GM23248 (cell line): ENCODE results near the gene SLC35D2. TPM values are rescaled to one million over a fixed set of nuclear protein-coding genes. Genes with fewer than 3 reads are reported as not detected.

Experiments used
- DNase-seq: peaks from one replicate; pipeline ENCODE4 v3.0.0-alpha.2; 2015
- H2AFZ ChIP-seq: fragments of 200-600 bp; sonication (generic); 2 replicates; pipeline ENCODE4 v1.6.1; 2016; ENCODE audit warnings: antibody characterized with exemption
- H3F3A ChIP-seq: fragments of 200-600 bp; sonication (generic); 2 replicates; pipeline ENCODE4 v1.6.1; 2016; ENCODE audit warnings: mild to moderate bottlenecking, antibody characterized with exemption, mixed run types; ENCODE audit not compliant: insufficient read depth
- H3K27ac ChIP-seq: fragments of 200-600 bp; sonication (generic); 2 replicates; pipeline ENCODE4 v1.5.1; 2016; ENCODE audit warnings: mild to moderate bottlenecking
- H3K27me3 ChIP-seq: fragments of 200-600 bp; sonication (generic); replicated peaks from 2 replicates; pipeline ENCODE4 v1.6.1; 2016; ENCODE audit warnings: mild to moderate bottlenecking; ENCODE audit not compliant: insufficient read depth
- H3K36me3 ChIP-seq: fragments of 200-600 bp; sonication (generic); 2 replicates; pipeline ENCODE4 v1.6.1; 2016; ENCODE audit warnings: low read depth, mild to moderate bottlenecking
- H3K4me1 ChIP-seq: fragments of 200-600 bp; sonication (generic); 2 replicates; pipeline ENCODE4 v1.6.1; 2016; ENCODE audit warnings: mild to moderate bottlenecking; ENCODE audit not compliant: insufficient read depth
- H3K4me2 ChIP-seq: fragments of 200-600 bp; sonication (generic); one replicate; pipeline ENCODE4 v1.6.1; 2016; ENCODE audit warnings: mild to moderate bottlenecking; ENCODE audit not compliant: unreplicated experiment
- H3K4me3 ChIP-seq: fragments of 200-600 bp; sonication (generic); 2 replicates; pipeline ENCODE4 v1.5.1; 2016; ENCODE audit warnings: mild to moderate bottlenecking
- H3K79me2 ChIP-seq: fragments of 200-600 bp; sonication (generic); 2 replicates; pipeline ENCODE4 v1.6.1; 2016; ENCODE audit warnings: mild to moderate bottlenecking; ENCODE audit not compliant: insufficient read depth
- H3K9ac ChIP-seq: fragments of 200-600 bp; sonication (generic); 2 replicates; pipeline ENCODE4 v1.6.1; 2016; ENCODE audit warnings: mild to moderate bottlenecking
- H3K9me2 ChIP-seq: fragments of 200-600 bp; sonication (generic); 2 replicates; pipeline ENCODE4 v1.6.1; 2016; ENCODE audit warnings: mixed run types, mild to moderate bottlenecking, moderate library complexity; ENCODE audit not compliant: insufficient read depth
- H3K9me3 ChIP-seq: fragments of 200-600 bp; sonication (generic); one replicate; pipeline ENCODE4 v1.6.1; 2017; ENCODE audit warnings: low read depth
- H4K20me1 ChIP-seq: fragments of 200-600 bp; sonication (generic); 2 replicates; pipeline ENCODE4 v1.6.0; 2016; ENCODE audit not compliant: insufficient read depth
- EZH2 ChIP-seq: fragments of 200-600 bp; sonication (generic); IDR thresholded peaks from 2 replicates; pipeline ENCODE4 v1.6.1; 2018; ENCODE audit warnings: antibody characterized with exemption, mild to moderate bottlenecking; ENCODE audit not compliant: insufficient read depth, poor library complexity, severe bottlenecking
- EZH2phosphoT487 ChIP-seq: fragments of 200-600 bp; sonication (generic); IDR thresholded peaks from 2 replicates; pipeline ENCODE4 v1.6.1; 2018; ENCODE audit warnings: antibody characterized with exemption, moderate library complexity, mild to moderate bottlenecking, low read depth; ENCODE audit not compliant: insufficient read depth
- WGBS, 2 experiments: methylation state at CpG; one replicate each; pipeline ENCODE4 v1.1.6; 2015 to 2017; ENCODE audit warnings: low lambda C conversion rate in 2 of 2, low coverage in 1 of 2; ENCODE audit errors: missing lambda C conversion rate in 2 of 2; 5-methylcytosine and 5-hydroxymethylcytosine counted together
- in situ Hi-C: fragments of 300-500 bp; cut with MboI; formaldehyde crosslinking; loops from 2 replicates; pipeline ENCODE4 v1.15.0; 2020
- polyA plus RNA-seq: library from polyadenylated mRNA; unstranded; fragments of >200 nt; fragmentation: Nextera tagmentation; extraction: Ambion mirVana; gene quantifications from 2 replicates; pipeline ENCODE4 v1.2.1, GENCODE V29; 2016
- total RNA-seq: library from RNA; depleted of rRNA; stranded (reverse); fragments of >200 nt; shearing (Covaris generic); gene quantifications from 2 replicates; pipeline ENCODE4 v1.2.3, GENCODE V29; 2014

SLC35D2 gene
- total and polyA plus RNA-seq, 2 experiments from 2014 or later = 8.0 to 12.3 TPM

DNA sequence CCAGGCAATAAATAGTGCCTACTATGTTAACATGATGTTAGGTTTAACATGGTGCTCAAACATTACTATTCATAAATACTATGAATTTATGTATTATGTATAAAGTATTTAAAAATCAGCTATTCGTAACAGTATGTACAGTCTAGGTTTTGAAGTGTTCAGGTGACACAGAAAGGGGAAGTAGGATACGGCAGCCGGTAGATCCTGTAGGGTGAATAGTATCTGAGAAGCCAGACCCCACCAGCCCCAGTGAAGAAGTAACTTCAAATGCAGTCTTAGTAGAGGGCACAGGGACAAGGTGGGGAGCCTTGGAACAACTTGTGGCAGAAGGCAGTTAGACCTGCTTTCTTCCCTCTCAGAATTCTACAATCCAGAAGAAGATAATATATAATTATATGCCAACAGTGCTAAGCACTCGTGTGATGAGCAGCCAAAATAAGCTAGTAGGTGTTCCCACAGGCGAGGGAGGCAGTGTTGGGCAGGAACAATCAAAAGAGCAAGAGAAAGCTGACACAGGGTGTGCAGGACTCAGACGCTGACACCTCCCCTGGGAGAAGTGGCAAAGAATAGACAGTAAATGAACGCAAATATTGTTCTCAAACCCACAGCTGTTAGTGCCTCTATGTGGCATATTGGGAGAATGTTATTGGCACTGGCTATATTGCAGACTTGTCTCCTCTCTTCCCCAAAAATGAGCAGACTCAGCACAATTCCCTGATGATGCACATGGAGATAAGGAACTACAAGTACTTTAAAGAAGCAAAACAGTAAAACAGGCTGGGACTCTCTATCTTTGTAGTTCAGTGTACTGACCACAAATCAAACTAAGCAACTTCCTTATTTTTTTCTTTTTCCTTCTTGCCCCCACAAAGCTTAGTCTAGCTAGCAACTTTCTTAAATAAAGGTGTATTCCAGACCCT is 30.1 kb upstream of the SLC35D2 start:
- Histone ChIP-seq H3K4me2 (no peak overlapping the region), H3K4me3 (no peak overlapping the region), H3K27me3 (no peaks in the 10 kb centered on the region), H3K9ac (no peak overlapping the region), H3K9me2 (no peaks in the 10 kb centered on the region), H2AFZ (no peak overlapping the region; the same call in 1 of the 2 replicates), H3K79me2 (peaks cover 36% of the 10 kb centered on the region), H3K9me3 (no peaks in the 10 kb centered on the region), H3K4me1 (peaks cover 6% of the 10 kb centered on the region; the same call in 1 of the 2 replicates), H3K36me3 (no peaks in the 10 kb centered on the region), H4K20me1 (no peaks in the 10 kb centered on the region), H3K27ac (no peak overlapping the region), H3F3A (peaks cover 5% of the 10 kb centered on the region)
- DNase-seq = no peak
- in situ Hi-C loops = no loop called here
- 64 to 66% methylated on average over 7 of the region's 7 CpGs for WGBS, 2 experiments
- TF ChIP-seq EZH2 (no peak), EZH2phosphoT487 (no peak)

DNA sequence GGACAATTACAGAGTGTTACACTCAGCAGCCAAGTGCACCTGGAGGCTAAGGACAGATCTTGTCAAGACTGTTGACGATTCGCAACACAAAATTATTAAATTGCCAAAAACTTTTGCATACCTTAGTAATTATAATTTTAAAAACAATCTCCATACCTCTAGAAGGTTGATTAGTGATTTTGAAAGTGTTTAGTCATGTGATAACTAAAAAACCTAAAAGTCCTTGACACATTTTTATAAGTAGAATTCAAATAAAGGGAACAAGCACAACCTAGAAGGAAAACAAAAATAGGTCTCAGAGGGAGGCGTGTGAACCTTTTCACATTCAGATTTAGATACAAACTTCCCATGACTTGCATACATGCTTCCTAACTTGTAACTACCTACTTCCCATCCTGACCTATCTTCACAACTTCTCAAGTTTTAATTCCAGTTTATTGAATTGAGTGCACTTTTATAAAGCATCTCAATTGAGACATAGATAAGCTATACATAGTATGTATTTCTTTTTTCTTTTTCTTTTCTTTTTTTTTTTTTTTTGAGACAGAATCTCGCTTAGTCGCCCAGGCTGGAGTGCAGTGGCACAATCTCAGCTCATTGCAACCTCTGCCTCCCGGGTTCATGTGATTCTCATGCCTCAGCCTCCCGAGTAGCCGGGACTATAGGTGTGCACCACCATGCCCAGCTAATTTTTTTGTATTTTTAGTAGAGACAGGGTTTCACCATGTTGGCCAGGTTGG is 28.8 kb upstream of the SLC35D2 start:
- in situ Hi-C loops = no loop called here

DNA sequence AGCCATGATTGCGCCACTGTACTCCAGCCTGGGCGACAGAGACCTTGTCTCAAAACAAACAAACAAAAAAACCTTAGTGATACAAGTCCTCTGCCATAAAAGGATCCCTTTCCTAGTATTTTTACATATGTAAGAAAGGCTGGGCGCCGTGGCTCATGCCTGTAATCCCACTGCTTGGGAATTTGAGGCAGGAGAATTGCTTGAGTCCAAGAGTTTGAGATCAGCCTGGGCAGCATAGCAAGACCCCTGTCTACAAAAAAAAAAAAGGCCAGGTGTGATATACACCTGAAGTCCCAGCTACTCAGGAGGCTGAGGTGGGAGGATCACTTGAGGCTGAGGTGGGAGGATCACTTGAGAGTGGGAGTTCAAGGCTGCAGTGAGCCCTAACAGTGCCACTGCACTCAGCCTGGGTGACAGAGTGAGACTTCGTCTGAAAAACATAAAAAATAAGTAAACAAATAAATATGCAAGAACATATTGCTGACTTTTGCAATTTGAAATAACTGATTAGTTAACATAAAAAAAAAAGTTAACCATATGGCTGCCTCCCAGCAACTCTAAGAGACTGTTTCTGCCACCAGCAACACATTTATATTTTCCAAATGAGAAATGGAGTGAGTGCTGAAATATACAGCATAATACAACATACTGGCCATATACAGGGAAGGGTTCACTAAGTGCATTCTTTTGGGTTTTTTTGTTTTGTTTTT is 27.8 kb upstream of the SLC35D2 start:
- in situ Hi-C loops = no loop called here

More for the DNA sequence above, 28.8 kb upstream of the SLC35D2 start:
- H3K9ac ChIP-seq = no peak overlapping the region
- TF ChIP-seq EZH2 (no peak), EZH2phosphoT487 (no peak)
- H3K4me1 ChIP-seq = peaks cover 6% of the 10 kb centered on the region; the same call in 1 of the 2 replicates
- no peaks in the 10 kb centered on the region for H3K27me3 ChIP-seq
- H3K9me3 ChIP-seq = no peaks in the 10 kb centered on the region
- peaks cover 5% of the 10 kb centered on the region for H3F3A ChIP-seq
- peaks cover 39% of the 10 kb centered on the region for H3K79me2 ChIP-seq
- no peaks in the 10 kb centered on the region for H3K36me3 ChIP-seq
- no peaks in the 10 kb centered on the region for H4K20me1 ChIP-seq
- no peak for DNase-seq
- H3K9me2 ChIP-seq = no peaks in the 10 kb centered on the region
- no peak overlapping the region for H3K27ac ChIP-seq
- H3K4me3 ChIP-seq = no peak overlapping the region
- 85 to 92% methylated on average over 8 of the region's 8 CpGs for WGBS, 2 experiments
- H2AFZ ChIP-seq = no peak overlapping the region
- no peak overlapping the region for H3K4me2 ChIP-seq

More for the DNA sequence above, 27.8 kb upstream of the SLC35D2 start:
- H4K20me1 ChIP-seq = no peaks in the 10 kb centered on the region
- H3K9me2 ChIP-seq = no peaks in the 10 kb centered on the region
- H2AFZ ChIP-seq = no peak overlapping the region
- H3K27me3 ChIP-seq = no peaks in the 10 kb centered on the region
- H3K4me1 ChIP-seq = no peaks in the 10 kb centered on the region
- 86 to 87% methylated on average over 5 of the region's 5 CpGs for WGBS, 2 experiments
- no peak overlapping the region for H3K4me2 ChIP-seq
- TF ChIP-seq EZH2 = no peak
- no peak for TF ChIP-seq EZH2phosphoT487
- no peak overlapping the region for H3K9ac ChIP-seq
- peaks cover 36% of the 10 kb centered on the region for H3K79me2 ChIP-seq
- no peaks in the 10 kb centered on the region for H3K36me3 ChIP-seq
- H3K9me3 ChIP-seq = no peaks in the 10 kb centered on the region
- DNase-seq = no peak
- H3K4me3 ChIP-seq = no peak overlapping the region
- H3F3A ChIP-seq = no peaks in the 10 kb centered on the region
- H3K27ac ChIP-seq = no peak overlapping the region
